Amniotic stem cell (primary cell): ENCODE measurements around the gene SMIM24.

ENCODE experiments used
- DNase-seq: peaks from one replicate; lab custom pipeline; 2025; lab: John Stamatoyannopoulos, UW

The SMIM24 gene

GRCh38 chr19:3474010-3474409 lies 6.3 kb downstream of the SMIM24 start:
- no peak for DNase-seq

GRCh38 chr19:3471954-3472655 lies 8.2 kb downstream of the SMIM24 start:
- DNase-seq = no peak

DNA sequence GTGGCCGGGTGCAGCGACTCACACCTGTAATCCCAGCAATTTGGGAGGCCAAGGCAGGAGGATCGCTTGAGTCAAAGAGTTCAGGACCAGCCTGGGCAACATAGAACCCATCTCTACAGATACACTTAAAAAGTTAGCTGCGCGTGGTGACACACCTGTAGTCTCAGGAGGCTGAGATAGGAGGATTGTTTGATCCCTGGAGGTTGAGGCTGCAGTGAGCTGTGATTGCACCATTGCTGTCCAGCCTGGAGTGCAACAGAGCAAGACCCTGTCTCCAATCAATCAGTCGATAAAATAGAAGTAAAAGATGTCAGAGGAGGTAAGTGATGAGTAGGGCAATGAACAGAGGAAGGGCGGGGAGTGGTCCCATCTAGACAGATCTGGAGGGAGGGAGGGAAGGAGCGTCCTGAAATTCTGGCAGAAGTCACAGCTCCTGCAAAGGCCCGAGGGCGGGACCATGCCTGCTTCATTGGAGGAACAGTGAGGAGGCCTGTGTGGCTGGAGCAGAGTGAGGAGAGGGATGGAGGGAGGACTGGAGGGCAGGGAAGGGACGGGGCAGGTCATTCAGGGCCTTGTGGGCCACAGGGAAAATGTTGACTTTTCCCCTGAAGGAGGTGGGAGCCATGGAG lies 9.7 kb downstream of the SMIM24 start:
- no peak for DNase-seq

GRCh38 chr19:3469638-3470499 lies 10.5 kb downstream of the SMIM24 start:
- DNase-seq = no peak

GRCh38 chr19:3468211-3468610 lies 12.1 kb downstream of the SMIM24 start:
- DNase-seq = no peak

DNA sequence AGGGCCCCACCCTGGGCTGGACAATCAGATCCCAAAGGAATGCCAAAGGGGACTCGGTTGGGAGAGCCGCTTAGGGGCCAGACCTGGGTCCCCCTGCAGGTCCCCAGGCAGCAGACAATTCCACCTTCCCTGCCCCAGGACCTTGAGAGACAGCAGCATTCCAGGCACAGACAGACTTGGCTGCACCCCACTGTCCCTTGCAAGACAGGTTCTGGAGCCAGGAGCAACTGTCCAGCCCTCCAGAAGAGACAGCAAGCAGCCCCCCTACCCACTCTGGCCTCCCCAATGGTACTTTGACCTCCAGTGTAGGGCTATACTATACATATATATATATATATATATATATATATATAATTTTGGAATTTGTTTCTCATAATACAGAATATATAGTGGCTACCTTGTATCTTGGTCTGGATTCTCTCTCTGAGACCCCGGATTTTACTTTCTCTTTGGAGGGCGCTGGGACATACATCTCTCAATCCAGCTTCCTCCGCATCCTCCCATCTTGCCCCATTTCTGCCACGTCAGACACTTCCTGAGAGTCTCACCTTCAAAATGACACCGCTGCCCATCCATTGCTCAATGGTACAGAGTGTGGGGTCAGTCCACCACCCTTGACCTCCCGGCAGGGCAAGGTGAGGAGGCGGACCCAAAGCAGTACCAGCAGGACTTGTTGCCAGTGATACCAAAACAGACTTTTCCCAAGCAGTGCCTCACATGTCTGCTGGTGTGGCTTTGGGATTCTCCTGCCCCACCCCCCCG lies 12.7 kb downstream of the SMIM24 start:
- DNase-seq = no peak

GRCh38 chr19:3466635-3467034 lies 13.7 kb downstream of the SMIM24 start:
- no peak for DNase-seq

DNA sequence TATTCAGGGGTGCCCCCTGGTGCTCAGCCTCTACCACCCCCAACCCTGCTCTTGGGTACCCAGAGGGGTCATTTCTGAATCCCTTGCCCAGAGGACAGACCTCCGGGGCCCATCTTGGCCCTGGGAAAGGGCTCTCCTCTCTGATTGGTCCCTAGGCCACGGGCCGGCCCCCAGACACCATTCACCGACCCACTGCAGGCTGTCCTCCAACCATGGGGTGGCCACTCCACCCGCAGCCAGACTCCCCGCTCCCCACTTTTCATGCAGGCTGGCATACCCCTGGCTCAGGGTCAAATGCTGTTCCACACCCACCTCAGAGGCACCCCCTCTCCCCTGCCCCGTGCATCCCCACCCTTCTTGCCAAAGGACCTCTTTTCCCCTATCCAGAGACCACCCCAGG lies 14.8 kb downstream of the SMIM24 start:
- DNase-seq = no peak

DNA sequence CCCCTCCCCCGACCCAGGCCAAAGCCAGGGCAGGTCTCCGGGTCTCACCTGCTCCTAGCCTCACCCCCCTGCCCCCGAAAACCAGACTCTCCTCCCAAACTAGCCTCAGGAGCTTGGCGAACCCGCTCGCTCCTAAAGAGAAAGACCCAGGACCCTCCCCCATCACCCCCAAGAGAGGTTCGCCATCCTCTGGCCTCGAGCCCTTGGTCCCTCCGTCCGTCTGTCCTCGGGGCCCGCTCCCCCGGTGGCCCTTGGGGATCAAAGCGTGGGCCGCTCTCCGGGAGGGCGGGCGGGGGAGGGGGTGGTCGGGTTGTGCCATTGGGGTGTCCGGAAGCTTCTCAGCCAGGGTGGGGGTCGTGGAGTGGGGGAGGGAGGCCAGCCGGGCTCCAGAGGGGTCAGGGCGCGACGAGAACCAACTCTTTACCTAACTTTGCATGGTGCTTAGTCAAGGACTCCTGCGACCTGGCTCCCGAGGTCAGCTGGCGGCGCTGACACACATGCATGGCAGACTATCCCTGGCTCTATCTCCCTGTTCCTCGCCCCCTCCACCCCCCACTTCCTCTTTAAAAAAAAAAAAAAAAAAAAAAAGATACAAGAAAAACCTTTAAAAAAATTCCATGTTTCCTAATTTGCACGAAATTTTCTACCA lies 15.6 kb downstream of the SMIM24 start:
- DNase-seq = no peak

DNA sequence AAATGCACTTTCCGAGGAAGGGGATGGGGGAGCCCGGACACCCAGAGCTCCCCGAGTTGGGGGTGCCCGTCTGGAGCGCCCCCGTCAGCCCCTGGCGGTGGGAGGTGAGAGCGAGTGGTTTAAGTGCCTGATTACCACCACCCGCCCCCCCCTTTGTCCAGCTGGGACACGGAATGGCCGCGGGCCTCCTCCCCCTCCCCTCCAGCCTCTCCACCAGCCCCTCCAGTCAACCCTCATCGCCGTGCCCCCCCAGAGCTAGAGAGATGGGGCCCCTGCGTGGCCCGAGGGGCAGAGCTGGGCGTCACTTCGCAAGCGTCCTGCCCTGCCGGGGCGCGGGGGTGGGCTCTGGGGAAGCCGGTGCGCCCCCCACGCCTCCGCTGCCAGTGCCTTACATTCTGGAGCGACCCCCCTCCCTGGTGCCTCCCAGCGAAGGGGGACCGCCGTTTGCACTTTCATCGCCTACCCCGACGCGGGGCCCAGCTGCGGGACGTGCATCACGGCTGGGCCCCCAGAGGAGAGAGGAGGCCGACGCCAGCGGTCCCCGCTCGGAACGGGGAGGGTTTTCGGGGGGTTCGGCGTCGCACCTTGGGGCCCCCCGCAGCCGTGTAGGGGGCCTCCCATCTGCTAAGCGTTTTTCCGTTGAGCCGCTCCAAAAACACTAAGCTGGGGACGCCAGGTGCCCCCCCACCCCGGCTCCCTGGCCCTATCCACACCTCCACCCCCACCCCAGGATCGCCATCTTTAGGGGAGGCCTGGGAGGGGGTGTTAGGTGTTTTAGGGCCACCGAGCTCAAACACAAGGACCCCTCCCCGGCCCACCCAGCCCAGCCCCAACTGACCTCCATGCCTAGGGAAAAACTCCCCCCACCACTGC lies 16.4 kb downstream of the SMIM24 start:
- no peak for DNase-seq

- no peak for DNase-seq
Observed at GRCh38 chr19:3462991-3463713, 17.2 kb downstream of the SMIM24 start.

- no peak for DNase-seq
Observed at GRCh38 chr19:3459965-3460582, 20.3 kb downstream of the SMIM24 start.

GRCh38 chr19:3459089-3459881 lies 21.0 kb downstream of the SMIM24 start:
- DNase-seq = peak; percentile 14

- no peak for DNase-seq
Observed at GRCh38 chr19:3458229-3459088, 21.9 kb downstream of the SMIM24 start.

- DNase-seq = no peak
Observed at GRCh38 chr19:3457528-3458228, 22.6 kb downstream of the SMIM24 start.

GRCh38 chr19:3456925-3457527 lies 23.3 kb downstream of the SMIM24 start:
- DNase-seq = no peak
